Right lobe of liver (tissue), 4 donors: ENCODE measurements around the gene DIP2C.

Experiments used
- CTCF ChIP-seq, 4 donors: fragments of 200-600 bp in 3 of 4; fragments of 450-650 bp in 1 of 4; IDR thresholded peaks; one replicate each; pipeline versions ENCODE4 v1.5.1 to v1.8.0; 2016 to 2022; ENCODE audit warnings: antibody characterized with exemption in 4 of 4, mild to moderate bottlenecking in 2 of 4
- POLR2A ChIP-seq: fragments of 450-650 bp; IDR thresholded peaks from one replicate; pipeline ENCODE4 v1.6.1; 2017; ENCODE audit warnings: antibody characterized with exemption, mild to moderate bottlenecking
- donor health status: DM: no; HTN: no; CAD: no.
- donor health status: DM: no; HTN: no; CAD: no.
- donor health status: DM: no; HTN: yes; CAD: no.

GRCh38 chr10:408236-408635 lies 281.2 kb downstream of the DIP2C start:
- no peak for TF ChIP-seq CTCF (IDR thresholded peaks at IDR 0.05)
- no peak for TF ChIP-seq POLR2A
